Measurements from ENCODE around the gene ADARB1.
A peak's percentile ranks its signal among the peaks of the same experiment; 100 is the strongest.

Gene ADARB1

GRCh38 chr21:45256021-45256911 lies 181.9 kb downstream of the ADARB1 start:
- no peak for DNase-seq

DNA sequence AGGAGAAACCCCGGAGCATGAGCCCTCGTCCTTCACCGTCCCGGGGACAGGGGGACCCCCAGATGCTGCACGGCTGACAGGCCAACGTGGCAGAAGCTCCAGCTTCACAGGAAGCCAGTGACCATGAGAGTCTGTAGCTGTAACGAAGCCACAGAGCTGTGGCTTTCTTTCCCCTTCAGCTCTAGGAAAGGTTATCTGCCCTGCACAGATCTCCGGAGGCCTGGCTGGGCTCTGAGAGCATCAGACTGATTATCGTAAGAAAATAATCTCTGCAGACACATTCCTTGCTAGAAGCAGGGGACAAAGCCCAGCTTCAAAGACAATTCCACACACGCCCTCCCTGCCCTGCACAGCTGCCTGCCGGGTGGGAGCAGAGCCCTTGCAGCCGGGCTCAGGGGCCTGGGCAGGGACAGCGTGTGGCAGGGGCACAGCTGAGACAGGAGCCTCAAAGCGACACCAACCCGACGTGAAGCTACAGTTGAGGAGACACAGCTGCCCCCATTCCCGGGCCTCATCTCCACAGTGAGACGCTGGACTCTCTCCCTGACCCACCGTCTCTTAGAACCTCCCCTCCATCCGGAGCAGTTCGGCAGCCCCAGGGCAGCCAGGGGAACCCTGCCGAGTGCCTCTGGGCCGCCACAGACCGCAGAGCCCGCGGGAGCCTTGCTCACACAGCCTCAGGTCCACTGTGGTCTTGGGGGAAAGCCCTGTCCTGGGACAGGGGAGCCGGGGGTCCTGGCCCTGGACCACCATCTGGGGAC lies 182.7 kb downstream of the ADARB1 start:
- DNase-seq, result no peak

- no peak for DNase-seq
Observed at GRCh38 chr21:45257673-45258341, 183.4 kb downstream of the ADARB1 start.

- DNase-seq, result no peak
Observed at GRCh38 chr21:45258466-45258865, 184.1 kb downstream of the ADARB1 start.

DNA sequence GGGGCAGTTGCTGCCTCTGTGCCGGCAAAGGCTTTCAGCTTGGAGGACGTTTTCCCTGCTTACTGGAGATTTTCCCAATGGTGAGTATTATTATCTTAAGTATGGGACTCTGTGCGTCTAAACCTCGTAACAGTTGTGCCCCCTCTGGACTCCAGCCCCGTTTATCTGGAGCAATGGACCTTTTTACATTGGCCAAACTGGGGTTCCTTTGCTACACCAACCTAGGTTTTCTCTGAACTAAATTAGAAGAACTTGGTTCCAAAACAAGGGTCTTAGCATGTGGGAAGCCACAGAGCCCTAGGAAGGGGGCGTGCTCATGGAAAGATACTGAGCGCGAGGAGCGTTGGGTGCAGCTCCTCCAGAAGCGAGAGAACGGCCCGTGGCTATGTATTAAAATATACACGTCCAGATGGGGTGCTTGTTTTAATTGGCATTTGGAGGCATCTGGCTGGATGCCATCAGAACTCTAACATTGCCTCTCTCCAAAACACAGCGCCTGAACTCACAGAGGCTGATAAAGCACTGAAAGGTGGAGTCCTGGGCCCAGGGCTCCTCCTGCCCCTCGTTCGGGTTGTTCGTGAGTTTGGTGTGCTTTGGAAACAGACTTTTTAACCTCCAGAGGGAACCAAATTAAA lies 184.9 kb downstream of the ADARB1 start:
- DNase-seq, result peak; percentile 92

DNA sequence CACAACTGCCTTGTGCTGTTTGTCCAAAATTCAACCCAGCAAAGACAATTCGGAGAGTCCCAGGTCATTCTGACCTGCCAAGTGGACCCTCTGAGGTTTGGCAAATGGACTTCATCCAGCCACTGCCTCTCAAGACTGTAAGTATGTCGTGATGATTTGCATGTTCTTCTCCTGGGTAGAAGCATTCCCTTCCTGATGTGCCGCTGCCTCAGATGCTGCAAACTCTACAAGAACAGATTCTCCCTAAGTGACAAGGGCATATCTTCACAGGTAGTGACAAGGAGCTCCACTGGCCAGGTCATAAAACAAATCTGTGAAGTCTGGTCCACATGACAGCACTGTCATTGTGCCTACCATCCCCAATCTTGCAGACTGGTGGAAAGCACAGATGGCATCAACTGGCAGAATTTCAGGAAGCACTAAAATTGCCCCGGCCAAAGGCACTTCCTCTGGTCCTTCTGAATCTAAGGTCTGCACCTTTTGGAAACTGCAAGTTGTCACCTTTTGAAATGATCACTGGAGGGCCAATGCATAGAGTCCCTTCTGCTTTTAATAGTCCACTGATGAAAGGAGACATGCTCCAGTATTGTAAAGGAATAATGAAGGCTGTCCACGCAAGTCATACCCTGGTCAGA lies 185.9 kb downstream of the ADARB1 start:
- no peak for DNase-seq

DNA sequence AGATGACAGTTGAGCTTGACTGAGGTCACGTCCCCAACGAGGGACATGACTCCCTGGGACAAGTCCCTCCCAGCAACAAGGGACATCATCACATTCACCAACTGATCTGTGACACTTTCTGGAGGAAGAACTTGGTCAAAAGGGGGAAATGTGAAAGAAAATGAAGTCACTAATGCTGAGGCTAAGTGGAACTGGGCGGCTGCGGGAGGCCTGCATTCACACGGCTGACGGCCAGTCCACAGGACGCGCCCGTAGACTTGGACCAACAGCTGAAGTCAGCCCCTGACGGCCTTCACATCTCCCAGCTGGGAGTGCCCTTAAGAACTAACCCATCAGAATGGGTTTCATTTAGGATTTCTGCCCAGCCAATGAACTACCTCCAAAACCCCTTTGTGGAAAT lies 186.7 kb downstream of the ADARB1 start:
- no peak for DNase-seq

DNA sequence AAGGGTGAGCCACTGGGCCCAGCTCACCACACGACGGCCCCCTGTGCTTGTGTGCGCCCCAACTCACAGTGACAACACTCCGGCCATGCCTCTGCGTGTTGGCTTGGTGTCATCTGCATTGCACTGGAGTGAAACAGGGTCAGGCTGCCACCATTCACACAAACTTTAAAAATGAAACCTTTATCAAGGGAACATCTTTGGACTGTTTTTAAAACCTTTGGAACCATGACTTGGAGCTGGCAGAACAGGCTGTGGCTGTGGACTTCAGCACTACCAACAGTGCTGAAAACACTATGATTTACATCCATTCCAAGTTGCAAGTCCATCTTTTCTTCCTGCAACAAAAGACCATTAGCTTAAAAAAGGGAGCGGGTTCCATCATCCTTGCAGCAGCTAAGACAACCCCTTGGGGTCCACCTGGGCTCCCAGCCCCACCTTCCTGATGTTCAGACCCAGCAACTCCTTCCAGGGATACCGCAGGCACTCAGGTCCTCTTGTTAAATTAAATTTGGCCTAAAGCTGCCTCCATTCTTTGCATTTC lies 187.7 kb downstream of the ADARB1 start:
- DNase-seq, result no peak

DNA sequence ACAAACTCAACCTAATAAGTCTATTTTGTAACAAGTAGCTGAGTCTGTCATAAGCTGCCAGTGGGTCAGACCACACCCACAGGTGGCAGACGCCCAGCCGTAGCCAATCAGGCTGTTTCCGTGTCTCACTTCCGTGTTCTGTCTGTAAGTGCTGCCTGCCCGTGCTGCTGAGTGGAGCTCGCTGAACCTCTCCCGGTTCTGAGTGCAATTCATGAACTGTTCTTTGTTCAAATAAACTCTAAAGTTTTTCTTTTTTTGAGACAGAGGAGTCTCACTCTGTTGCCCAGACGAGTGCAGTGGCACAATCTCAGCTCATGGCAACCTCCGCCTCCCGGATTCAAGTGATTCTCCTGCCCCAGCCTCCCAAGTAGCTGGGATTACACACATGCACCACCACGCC lies 188.2 kb downstream of the ADARB1 start:
- DNase-seq, result no peak

GRCh38 chr21:45263534-45263933 lies 189.2 kb downstream of the ADARB1 start:
- no peak for DNase-seq

DNA sequence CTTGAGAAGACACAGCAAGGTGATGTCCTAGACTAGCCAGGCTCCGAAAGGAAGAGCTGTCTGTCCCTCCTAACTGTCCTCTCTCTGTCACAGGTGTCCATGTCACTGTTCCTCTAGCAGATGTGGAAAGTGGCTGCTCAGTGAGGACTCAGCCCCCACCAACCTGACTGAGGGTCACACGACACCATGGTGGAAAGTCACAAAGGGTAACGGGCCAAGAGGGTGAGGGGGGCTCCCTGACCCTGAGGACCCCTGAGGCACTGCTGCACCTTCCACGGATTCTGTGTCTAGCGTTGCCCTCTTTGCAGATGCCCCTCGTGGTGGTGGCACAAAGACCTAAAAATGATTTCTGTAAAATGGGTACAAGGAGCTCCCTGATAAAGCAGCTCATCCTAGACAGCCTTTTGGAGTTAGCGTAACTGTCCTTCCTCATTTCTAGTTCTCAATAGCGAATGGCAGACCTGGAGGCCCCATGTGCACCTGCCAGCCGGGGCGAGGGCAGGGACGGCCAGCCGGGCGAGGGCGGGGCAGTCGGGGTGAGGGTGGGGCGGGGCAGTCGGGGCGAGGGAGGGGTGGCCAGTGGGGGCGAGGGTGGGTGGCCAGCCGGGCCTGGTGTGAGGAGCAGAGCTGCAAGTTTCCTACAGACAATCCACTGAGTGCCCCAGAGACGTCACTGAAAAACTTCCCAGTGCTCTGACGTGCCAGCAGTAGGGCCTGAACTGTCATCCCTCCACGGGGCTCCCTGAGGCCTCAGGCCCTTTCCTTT lies 189.9 kb downstream of the ADARB1 start:
- no peak for DNase-seq

GRCh38 chr21:45264912-45265515 lies 190.6 kb downstream of the ADARB1 start:
- no peak for DNase-seq

GRCh38 chr21:45265721-45266517 lies 191.5 kb downstream of the ADARB1 start:
- no peak for DNase-seq

DNA sequence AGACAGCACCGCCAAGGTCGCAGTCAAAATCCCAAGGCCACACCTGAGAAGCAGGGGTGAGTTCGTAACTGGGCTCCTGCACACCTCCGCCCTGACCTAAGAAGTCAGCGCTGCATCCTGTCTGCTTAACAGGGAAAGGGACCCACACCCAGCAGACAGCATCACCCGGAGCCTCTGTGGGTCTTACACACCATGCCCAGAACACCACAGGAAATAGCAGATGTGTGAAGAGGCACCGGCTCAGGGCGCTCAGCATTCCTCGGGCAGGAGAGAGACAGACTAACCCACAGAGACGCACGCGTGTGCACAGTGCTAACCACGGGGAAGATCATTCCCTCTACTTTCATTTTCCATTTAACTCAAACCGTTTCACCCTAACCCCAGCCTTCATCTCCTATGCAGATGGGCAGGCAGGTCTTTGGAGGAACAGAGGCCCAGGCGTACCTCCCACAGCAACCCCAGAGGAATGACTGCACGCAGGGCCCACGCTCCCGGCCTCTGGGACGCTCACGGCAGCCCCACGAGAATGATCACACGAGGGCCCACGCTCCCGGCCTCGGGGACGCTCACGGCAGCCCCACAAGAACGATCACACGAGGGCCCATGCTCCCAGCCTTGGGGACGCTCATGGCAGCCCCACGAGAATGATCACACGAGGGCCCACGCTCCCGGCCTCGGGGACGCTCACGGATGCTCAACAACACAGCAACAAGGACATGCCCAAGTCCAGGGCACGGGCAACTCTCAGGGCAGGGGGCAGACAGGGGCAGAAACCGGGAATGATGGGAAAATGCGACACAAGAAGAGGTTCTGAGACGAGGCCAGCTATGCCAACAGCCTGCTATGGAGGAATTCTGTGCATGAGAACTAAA lies 192.4 kb downstream of the ADARB1 start:
- DNase-seq, result no peak

- DNase-seq, result no peak
Observed at GRCh38 chr21:45267390-45267760, 193.0 kb downstream of the ADARB1 start.

DNA sequence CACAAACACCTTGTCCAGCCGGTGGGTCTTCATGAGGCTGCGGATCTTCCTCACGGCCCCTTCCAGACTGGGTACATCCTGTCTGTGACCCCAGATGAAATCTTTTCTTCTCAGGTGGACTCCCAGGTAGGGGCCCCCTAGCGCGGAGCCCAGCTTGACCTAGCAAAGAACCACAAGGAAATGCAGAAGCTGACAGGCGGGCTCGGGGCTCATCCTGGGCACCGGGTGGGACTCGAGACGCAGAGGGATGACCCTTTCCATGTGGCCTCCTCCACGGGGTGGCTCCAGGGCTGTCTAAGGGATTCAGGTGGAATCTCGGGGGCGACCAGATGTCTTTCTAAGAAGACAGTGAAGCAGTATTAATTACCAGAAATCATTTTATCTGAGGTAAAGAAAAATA lies 195.5 kb downstream of the ADARB1 start:
- DNase-seq, result no peak

- no peak for DNase-seq
Observed at GRCh38 chr21:45270306-45270821, 196.0 kb downstream of the ADARB1 start.
